HG03039 (cell line): ENCODE results near the gene MYOF.
"Not testable (repeated sequence)": the region's sequence is repeated elsewhere in the genome, so short reads cannot be mapped to it uniquely, and the experiment has no call there.

ENCODE experiments used
- ATAC-seq: cut with Tn5 transposase; IDR thresholded peaks from one replicate; pipeline ENCODE4 v1.9.1; 2021; ENCODE audit warnings: mild to moderate bottlenecking, moderate library complexity; ENCODE audit not compliant: unreplicated experiment

MYOF gene

DNA sequence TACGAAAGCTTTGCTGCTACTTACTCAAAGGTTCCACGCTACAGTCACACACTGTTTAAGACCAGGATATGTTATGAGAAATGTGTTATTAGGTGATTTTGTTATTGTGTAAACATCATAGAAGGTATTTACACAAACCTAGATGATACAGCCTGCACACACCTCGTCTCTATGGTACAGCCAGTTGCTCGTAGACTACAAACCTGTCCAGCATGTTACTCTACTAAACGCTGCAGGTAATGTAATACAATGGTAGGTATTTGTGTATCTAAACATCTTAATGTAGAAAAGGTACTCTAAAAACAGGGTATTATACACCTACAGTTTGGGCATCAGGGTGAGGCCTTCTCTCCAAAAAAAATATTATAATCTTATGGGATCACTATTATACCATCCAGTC, 181.2 kb downstream of the MYOF start:
- ATAC-seq, result no peak

DNA sequence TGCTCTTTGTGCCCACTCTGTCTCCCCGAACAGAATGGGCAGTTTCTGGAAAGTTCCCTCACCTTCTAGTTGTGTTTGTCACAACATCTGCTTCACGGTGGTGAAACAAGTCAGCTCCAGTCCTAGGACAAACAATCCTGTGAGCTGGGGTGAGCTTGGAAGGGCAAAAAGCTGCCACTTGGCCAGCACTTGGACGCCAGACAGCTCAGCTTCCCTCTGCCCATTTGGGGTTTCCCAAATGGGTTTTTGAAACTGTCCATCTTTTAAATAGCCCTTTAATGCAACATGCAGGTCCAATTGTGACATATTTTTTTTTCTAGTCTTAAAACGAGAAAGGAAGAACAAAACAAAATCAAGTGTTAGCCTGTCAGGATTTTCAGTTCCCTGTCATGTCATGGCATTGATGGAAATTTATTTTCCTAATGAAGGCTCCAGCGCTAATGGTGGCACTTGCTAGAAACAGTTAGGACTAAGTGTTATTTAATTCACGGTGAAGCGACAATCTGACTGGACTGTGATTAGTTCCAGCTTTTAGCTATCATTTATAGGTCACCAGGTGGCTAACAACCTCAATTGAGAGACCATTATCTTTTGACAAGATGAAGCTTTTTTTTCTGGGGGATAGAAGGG, 181.7 kb downstream of the MYOF start:
- no peak for ATAC-seq

DNA sequence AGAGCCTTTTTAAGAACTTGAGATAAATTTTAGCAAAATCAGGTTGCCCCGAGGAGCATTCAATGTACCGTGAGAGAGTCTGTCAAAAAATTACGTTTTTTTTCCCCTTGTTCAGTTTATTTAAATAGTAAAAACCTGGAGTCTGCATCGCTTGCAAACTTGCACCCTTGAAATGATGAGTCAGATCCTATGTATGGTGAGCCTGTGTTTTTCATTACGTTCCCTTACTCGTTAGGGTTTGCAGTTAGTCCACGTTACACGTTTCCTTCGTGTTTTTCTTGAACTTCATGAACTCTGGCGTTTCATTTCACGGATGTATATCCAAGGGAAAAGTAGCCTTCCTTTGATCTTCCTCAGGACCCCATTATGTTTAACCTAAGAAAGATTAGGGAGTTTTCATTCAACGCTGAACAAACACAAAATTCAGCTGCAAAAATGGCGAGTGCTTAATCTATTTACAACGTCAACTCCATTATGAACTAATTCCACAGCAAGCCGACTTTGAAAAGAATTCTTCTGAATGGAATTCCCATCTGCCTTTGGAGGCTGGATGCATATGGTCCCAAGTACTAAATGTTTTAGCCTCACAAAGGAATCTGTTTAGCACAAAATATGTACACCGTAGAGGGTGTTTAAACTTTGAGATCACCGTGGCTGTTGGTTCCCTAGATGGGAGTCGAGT, 182.4 kb downstream of the MYOF start:
- ATAC-seq, result no peak

DNA sequence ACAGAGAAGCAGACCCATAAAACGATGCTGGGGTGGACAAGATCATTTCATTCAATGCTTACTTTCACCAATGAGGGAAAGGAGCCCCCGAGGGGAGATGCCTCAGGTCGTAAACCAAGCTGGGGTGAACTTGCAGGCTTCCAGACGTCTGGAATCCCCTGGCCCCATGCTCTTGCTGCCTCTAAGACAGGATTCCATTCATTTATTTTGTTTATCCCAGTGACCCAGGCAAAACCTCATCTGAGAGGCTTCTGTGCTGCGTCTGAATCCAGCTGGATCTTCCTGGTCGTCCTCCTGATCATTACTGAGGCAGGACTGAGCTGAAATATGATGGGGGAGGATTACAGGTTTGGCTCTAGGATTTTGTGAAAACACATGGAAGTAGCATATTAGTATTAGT, 182.9 kb downstream of the MYOF start:
- ATAC-seq, result no peak

DNA sequence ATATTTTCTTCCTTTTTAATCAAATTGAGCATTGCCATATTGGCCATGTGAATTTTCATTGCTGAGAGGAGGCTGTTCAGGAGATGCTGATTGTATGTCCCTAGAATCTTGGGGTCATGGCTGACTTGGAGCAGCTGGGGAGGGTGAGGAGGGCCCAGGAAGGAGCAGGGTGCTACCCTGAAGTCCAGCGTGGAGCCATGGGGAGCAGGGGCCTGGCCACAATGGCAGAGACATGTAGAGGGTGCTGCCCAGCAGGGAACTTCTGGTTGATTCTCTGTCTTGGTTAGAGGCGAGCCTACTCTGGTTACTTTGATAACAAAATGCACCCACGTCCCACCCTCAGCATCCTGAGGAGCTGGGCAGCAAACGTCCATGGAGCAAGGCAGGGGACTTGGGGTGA, 186.0 kb downstream of the MYOF start:
- no peak for ATAC-seq

DNA sequence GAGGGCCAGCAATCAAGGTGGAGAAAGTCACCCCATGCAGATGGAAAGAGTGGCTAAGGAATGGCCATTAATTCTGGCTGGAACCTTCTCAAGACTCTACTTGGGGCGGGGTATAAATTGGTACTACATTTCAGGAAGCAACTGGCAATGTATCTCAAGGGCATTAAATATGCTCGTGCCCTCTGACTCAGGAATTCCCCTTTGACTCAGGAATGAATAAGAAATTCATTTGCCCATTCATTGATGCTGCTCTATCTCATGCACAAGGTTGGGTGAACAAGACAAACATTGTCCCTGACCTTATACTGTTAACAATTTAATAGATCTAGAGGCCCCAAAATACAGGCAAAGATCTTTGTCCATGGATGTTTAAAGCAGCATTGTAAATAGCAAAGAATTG, 188.1 kb downstream of the MYOF start:
- ATAC-seq, result no peak

DNA sequence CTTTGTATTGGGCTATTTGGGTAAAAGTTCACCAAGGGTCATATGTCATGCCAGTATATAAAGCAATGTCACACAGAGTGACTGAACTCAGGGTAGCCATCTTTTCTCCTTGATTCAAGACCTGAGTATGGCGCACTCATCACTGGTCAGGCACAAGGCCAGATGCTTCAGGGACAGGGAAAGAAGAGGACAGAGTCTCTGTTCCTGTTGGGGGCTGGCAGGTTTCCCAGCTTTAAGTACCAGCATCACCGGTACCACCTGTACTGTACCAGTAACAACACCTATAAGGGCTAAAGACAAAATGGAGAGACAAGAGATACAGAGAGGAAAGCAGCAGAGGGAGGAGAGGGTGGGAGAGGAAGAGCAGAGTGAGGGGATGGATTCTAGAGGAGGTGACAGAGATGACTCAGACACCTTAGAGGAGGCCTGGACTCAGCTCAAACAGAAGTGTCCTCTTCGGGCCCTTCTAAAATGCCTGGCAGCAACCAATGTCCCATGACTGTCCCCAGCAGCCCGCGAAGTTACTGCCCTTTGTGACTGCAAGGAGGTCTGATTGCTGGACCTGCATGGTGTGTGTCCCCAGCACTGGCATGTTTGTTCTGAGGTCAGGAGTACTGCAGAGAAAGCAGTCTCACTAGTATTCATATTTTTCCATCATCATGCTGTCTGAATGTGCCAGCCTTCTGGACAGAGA, 191.3 kb downstream of the MYOF start:
- no peak for ATAC-seq

DNA sequence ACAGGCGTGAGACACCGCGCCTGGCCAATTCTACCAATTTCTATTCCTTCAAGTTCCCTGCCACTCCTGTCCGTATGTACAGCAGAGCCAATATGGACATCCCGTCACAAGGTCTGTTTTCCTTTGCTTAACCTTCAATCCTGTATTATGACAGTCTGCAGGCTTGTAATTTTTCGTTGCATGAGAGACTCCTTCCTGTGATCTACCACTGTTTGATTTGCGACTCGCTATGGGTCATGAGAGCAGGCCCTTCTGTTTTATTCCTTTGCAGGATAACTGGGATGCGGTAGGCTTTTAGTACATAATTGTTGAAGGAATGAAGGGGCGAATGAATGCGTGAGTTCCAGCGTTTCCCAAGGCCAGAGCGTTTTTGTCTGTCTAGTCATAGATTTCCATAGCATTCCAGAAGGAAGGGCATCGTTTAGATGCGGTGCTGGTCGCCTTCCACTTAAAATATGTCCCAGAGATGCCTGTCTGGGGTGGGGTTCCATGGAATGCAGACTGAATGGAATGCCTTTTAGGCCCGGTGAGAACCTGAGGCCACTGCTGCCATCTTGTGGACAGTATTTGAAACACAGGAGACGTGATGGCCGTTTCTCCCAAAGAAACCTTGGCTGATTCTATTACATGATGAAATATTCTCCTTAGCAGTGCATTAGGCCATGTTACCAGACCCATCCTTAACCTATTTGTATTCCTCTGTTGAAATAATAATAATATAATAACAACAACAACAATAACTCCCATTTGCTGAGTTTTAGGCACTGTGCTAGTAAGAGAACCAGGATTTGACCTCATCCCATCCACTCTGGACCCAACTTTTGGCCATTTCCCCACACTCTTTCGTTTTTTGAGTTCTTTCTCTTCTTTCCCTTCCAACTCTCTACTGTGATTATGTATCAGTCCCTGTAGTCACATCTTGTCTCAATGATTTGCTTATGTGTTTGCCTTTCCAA, 193.2 kb downstream of the MYOF start:
- ATAC-seq, result no peak

DNA sequence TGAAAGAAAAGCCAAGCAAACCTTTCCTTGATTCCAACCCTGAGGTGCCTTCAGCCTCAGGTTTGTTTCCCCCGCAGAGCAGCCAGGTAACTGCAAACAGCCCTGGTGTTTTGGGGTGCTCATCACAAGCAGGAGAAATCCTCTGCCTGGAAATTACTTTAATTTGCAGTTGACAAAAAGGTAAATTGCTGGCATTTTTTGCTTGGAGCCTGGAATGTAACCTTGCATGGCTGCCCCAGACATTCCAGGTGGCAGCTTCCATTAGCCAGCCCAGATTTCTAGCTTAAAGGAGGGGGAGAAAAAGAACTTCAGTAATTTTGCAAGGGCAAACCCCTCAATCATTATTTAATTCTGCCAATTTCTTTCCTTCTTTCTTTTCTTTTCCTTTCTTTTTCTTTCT, 194.4 kb downstream of the MYOF start:
- no peak for ATAC-seq

DNA sequence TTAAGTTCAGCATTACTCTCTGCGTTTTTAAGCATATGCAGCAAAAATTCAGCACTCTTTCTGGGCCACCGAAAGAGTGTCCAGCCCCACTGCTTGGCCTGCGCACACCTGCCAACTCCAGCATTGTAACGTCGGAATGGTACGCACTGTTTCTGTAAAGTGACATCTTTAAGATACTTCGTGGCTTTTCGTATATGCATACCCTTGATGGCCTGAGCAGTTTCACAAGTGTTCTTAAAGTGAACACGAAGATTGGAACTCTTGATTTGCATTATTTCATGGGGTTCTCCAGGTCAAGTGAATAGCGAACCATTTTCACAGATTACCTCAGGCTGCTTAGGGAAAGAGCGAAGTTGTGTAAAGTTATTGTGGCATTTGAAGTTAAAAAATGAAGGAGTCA, 197.9 kb downstream of the MYOF start:
- ATAC-seq, result not testable (repeated sequence)

DNA sequence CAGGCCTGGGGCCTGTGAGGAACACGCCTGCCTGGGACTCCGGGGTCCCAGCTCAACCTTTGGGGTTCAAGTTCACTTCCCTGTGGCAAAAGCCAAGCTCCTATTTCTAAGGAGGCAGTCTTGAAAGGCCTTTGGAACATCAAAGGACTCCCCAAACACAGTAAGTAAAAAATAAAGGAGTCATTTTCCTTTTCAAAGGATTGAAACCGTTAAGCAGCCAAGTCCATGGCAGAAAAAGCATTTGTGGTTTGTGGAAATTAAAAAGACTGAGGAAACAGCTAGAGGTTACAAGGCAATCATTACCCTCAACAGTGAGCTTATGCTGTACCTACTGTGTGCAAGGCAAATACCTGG, 200.8 kb downstream of the MYOF start:
- no peak for ATAC-seq

DNA sequence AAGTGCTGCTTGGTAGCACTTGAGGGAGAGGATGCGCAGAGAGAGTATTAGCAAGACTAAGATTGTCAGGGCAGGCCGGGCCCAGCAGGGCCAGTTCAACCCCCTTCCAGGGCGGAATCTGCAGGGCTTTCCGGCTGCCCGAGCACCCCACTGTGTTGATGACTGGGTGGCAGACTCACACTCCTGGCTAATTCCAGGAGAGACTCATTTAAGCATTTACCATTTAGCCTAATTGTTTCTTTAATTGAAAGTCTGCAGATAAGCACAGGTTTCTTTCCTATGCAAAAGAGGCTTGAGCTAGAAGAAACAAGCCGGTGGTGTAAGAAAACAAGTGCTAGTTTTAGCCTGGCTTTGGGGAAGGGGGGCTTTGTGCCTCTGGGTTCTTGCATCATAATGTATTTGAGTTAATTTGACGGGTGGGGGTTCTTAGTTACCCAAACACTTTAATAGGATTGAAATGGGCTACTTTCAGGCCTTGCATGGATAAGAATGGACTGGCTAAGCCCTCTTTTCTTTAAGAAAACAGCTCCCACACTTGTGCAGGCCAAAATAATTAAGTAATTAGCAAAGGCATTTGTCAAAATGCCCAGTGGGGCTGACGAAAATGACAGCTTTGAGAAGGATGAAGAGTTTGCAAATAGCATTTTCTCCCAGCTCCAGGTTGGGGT, 201.3 kb downstream of the MYOF start:
- ATAC-seq, result no peak

DNA sequence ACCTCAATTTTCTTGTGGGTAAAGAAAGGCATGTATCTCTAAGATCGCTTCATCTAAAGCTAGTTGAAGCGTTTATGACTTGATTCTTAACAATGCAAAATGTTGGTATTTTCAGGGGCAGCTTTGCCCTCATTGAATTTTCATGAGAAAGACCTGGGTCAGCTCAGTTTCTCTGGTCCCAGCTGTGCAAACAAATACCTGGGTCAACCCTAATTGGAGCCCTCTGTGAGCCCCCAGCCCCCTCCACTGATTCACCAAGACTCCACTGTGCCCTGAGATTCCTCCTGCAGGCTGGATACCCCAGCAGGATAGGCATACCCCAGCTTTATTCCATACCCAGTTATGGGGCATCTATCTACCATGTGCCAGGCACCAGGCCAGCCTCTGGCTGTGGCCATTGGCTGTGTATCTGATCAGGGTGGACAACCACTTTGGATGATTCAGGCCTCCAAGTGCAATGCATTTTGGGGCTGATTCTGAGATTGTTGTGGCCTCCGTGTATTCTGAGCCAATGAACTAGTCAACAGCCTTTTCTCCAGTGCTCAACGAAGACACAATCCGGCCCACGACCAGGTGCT, 201.9 kb downstream of the MYOF start:
- ATAC-seq, result no peak

DNA sequence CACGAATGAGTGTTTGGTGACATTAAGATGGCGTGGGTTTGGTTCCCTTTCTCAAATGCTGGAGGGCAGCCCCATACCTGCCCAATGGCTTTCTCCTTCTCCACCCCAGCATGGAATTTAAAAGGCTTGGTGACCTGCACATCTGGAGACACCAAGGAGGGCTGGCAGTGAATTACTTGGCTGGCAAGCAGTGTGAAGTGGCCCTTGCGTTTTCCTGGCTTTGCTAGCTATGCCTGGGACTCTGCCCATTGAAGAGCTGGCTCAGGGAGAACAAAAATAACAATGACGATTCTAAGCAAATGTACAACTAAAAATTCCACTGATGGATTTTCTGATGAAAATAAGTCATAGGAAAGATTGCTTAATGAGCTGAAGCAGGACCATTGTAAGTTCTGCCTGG, 204.8 kb downstream of the MYOF start:
- no peak for ATAC-seq

DNA sequence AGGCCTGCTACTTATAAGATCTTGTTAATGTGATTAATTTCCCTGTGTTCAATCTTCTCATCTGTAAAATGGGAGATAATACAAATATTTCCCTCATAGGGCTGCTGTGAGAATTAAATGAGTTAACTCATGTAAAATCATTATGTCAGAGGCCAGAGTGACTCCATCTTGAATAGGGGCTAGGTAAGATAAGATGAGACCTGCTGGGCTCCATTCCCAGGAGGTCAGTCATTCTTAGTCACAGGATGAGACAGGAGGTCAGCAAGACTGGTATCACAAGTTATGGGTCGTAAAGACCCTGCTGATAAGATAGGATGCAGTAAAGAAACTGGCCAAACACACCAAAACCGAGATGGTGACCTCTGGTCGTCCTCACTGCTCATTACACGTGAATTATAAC, 207.7 kb downstream of the MYOF start:
- no peak for ATAC-seq

DNA sequence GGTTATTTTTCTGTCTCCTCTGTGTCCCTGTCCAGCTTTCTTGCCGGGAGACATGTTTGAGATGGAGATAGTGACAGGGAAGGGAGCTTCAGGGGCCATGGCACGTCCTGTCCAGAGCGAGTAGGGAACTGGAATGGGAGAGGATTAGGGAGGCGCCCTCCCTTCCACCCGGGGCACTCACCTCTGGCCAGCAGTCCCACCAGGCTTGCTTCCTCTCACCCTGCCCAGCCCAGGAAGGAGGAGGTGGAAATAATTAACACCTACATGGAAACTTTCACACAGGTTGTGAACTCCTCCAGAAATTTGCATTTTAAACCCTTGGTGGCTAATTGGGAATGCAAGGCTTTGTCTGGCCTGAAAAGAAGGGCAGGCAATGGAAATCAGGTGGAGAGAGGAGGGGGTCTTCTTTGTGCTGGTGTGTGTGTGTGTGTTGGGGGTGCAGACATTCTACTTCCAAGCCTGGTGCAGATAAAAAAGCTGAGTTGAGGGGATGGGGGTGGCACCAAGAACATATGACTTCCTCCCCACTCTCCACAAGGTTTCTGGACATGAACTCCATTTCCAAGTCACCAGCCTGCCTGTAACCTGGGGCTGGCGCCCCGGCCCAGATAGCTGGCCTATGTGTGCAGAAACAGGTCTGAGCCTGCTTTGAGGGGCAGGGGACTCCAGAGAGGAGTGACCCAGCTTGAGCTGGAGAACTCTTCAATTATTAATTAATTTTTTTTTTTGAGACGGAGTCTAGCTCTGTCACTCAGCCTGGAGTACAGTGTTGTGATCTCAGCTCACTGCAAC, 209.1 kb downstream of the MYOF start:
- no peak for ATAC-seq

DNA sequence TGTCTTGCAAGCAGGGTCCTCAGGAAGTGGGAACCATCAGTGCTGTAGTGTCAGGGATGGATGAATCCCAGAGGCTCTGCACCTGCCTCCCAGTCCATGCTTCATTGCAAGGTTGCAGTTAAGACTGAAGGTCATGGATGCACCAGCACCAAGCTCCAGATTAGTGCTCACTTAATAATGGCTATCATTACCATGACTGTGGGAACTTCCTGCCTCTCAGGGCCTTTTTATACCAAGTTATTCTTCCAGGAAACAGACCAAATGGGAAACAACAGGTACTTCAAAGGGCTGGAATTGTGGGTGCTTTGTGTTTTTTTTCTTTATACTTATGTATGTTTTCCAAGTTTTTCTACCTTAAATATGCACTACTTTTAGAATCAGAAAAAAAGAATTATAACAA, 210.8 kb downstream of the MYOF start:
- no peak for ATAC-seq

DNA sequence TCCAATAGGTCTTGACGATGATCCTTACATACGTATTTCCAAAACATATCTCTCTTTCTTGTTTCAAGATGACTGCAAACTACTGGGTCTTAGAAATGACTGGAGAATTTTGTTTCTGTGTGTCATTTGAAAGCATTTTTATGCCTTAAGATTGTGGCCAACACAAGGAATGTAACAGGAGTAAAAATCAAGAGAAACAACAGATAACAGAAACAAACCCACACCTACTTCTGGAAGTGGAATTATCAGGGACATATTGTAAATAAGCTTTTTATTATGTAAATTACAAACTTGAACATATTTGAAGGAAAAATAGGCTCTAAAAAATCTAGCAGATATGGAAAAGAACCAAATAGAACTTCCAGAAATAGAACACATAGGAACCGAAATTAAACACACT, 212.9 kb downstream of the MYOF start:
- ATAC-seq, result no peak

DNA sequence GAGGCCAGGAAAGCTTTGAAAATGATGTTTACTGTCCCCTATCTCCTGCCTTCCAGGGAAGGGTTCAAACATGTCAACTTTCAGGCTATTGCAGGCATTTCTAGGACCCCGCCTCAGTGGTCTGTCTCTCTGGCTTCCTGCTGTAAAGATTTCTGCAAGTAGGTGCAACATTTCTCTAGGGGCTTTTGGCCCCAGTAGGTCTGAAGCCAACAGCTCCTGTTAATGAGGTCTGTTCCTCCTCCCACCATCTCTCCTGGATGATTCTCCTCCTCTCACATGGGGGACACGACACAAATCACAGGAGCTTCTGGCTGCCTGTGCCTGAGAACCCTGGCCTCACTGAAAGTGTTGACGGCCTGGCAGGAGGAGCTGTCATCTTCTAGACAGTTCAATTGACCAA, 214.1 kb downstream of the MYOF start:
- ATAC-seq, result no peak

DNA sequence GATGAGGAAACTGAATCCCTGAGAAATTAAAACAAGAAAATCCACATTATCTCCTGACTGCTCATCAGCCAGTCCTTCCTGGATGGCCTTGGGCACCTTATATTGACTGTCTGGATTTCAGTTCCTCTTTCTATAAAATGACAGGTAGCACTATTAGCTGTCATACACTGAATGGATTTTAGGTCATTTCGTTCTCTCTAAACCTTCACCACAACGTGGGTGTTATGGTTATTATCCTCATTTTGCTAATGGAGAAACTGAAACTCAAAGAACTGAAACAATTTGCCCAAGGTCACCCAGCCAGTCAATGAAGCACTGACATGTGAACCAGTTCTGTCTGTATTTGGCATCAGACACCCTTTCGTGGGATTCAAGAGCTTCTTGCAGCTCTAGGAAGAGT, 214.6 kb downstream of the MYOF start:
- peak; percentile 97 for ATAC-seq
